Mucosa of rectum (tissue), 2 donors: ENCODE data around the gene MND1.
"Not testable (repeated sequence)": the region's sequence is repeated elsewhere in the genome, so short reads cannot be mapped to it uniquely, and the experiment has no call there.

ENCODE experiments used
- H3K27ac ChIP-seq, 2 donors: one replicate each; pipeline ENCODE4 v1.7.0; 2013; ENCODE audit warnings: inconsistent platforms in 2 of 2, low read depth in 2 of 2, low read length in 2 of 2
- H3K27me3 ChIP-seq, 2 donors: one replicate each; pipeline ENCODE4 v1.7.0; 2013; ENCODE audit warnings: low read length in 2 of 2; ENCODE audit not compliant: control insufficient read depth in 2 of 2, insufficient read depth in 2 of 2
- H3K36me3 ChIP-seq, 2 donors: one replicate each; pipeline ENCODE4 v1.7.0; 2013; ENCODE audit warnings: low read length in 2 of 2; ENCODE audit not compliant: control insufficient read depth in 2 of 2, insufficient read depth in 2 of 2
- H3K4me1 ChIP-seq, 2 donors: one replicate each; pipeline ENCODE4 v1.7.0; 2013; ENCODE audit warnings: low read length in 2 of 2, mild to moderate bottlenecking in 1 of 2; ENCODE audit not compliant: control insufficient read depth in 2 of 2, insufficient read depth in 2 of 2
- H3K4me3 ChIP-seq, 2 donors: one replicate each; pipeline ENCODE4 v1.7.0; 2013; ENCODE audit warnings: low read length in 2 of 2
- H3K9ac ChIP-seq, 2 donors: one replicate each; pipeline ENCODE4 v1.7.0; 2013; ENCODE audit warnings: low read length in 2 of 2, low read depth in 1 of 2, mild to moderate bottlenecking in 1 of 2
- H3K9me3 ChIP-seq, 2 donors: one replicate each; pipeline ENCODE4 v1.7.0; 2013; ENCODE audit warnings: low read length in 2 of 2; ENCODE audit not compliant: control insufficient read depth in 2 of 2
- donor health status: healthy.
- donor health status: Normal muscosa, but diverticular disease.

Gene MND1

DNA sequence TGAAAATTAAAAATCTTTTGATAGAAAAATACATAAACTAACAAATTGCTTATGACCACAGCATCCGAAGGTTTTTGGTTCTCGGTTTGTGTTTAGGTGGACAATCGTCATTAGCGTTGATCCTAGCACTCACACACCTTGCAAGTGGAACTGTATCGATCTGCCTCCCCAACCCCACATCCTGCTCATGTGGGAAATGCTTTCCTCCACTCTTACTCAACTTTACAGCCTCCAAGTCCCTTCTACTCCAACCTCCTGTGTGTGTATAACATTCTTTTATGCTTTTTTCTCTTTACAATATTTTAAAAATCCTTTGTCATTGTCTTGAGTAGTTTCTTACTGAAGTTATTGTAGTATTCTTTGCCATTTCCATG is 106.0 kb downstream of the MND1 start:
- Histone ChIP-seq H3K27me3 (no peaks in the 10 kb centered on the region), H3K4me3 (no peak overlapping the region), H3K9ac (no peak overlapping the region), H3K9me3 (no peaks in the 10 kb centered on the region), H3K36me3 (no peaks in the 10 kb centered on the region), H3K27ac (no peak overlapping the region), H3K4me1 (no peaks in the 10 kb centered on the region)

DNA sequence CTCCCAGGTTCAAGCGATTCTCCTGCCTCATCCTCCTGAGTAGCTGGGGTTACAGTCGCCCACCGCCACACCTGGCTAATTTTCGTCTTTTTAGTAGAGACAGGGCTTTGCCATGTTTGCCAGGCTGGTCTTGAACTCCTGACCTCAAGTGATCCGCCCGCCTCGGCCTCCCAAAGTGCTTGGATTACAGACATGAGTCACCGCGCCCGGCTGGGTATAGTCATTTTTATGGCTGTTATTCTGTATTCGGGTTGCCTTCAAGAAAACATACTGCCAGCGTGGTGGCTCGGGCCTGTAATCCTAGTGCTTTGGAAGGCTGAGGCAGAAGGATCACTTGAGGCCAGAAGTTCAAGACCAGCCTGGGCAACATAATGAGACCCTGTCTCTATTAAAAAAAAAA is 106.7 kb downstream of the MND1 start:
- not testable (repeated sequence) for H3K4me1 ChIP-seq, H3K4me3 ChIP-seq, H3K27ac ChIP-seq, H3K36me3 ChIP-seq, H3K9ac ChIP-seq, H3K9me3 ChIP-seq, H3K27me3 ChIP-seq

DNA sequence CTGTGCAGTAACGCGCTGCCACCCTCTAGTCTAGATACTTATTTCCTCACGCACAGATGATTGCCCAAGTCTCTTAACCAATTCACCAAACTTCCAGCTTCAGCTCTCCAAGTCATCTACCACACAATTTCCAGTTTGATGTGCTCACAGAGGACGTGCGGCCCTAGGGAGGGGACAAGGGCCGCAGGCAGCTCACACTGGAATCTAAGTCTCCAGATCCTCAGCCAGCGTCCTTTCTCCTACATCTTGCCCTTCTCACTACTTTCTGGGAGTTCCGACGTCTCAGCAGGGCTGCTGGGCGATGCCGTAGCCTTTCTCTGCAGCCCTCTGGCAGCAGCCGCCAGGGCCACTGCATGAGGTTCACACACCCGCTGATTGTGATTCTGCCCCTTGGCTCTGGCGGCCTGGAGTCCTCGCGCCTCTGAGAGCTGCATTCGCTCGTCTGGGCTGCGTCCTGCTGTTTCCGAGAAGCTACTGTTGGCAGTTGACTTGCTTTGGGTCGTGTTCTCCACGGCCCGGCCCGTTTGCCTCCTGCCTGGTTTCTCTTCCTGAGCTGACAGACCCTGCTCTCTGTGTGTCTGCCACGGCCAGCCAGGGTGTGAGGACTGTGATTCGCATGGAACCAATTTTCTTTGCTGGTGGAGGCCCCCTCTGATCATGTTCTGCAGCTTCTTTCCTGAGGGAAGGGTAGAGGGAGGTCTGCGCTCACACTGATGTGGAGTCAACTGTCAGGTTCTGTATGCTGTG is 107.6 kb downstream of the MND1 start:
- Histone ChIP-seq H3K9me3 (no peaks in the 10 kb centered on the region), H3K36me3 (no peaks in the 10 kb centered on the region), H3K4me1 (no peaks in the 10 kb centered on the region), H3K9ac (no peak overlapping the region), H3K4me3 (no peak overlapping the region), H3K27ac (no peak overlapping the region), H3K27me3 (no peaks in the 10 kb centered on the region)

DNA sequence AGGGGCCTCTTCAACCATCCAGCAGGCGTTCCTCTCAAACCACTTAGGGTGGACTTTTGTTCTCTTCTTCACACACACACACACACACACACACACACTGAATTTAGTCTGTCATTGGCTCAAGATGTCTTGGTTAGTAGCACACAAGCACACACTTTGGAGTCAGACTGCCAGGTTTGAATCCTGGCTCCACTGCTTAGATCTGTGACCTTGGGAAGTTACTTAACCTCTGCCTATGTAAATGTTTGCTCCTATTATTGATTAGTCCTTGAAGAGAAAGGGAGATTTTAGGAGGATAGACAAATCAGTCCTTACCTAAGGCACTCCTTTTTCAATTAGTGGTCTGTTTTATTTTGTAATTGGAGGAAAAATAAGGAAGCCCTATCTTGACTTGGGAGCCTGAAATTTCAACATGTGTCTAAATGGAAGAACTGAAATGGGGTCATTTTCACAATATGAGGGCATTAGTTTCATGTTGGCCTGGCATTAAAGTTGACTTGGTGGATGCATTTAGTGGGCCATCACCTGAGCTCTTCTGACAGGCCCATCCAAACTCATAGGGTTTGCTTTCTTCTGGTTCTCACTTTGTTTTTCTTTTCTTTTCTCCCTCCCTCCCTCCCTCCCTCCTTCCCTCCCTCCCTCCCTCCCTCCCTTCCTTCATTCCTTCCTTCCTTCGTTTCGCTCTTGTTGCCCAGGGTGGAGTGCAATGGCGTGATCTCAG is 108.3 kb downstream of the MND1 start:
- Histone ChIP-seq H3K4me1 (no peaks in the 10 kb centered on the region), H3K9me3 (no peaks in the 10 kb centered on the region), H3K27me3 (no peaks in the 10 kb centered on the region), H3K27ac (no peak overlapping the region), H3K36me3 (no peaks in the 10 kb centered on the region), H3K4me3 (no peak overlapping the region), H3K9ac (no peak overlapping the region)

DNA sequence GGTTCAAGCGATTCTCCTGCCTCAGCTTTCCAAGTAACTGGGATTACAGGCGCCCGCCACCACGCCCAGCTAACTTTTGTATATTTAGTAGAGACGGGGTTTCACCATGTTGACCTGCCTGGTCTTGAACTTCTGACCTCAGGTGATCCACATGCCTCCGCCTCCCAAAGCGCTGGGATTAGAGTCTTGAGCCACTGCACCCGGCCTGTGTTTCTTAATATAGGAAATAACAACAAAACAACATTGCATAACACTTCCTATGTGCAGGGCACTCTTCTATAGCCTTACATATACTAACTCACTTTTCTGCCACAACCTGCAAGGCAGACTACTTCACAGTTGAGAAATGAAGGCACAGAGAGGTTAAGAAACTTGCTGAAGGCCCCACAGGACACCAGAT is 108.9 kb downstream of the MND1 start:
- H3K9ac ChIP-seq, result no peak overlapping the region
- H3K4me1 ChIP-seq, result no peaks in the 10 kb centered on the region
- H3K36me3 ChIP-seq, result no peaks in the 10 kb centered on the region
- H3K27me3 ChIP-seq, result no peaks in the 10 kb centered on the region
- no peaks in the 10 kb centered on the region for H3K9me3 ChIP-seq
- H3K27ac ChIP-seq, result no peak overlapping the region
- H3K4me3 ChIP-seq, result no peak overlapping the region

DNA sequence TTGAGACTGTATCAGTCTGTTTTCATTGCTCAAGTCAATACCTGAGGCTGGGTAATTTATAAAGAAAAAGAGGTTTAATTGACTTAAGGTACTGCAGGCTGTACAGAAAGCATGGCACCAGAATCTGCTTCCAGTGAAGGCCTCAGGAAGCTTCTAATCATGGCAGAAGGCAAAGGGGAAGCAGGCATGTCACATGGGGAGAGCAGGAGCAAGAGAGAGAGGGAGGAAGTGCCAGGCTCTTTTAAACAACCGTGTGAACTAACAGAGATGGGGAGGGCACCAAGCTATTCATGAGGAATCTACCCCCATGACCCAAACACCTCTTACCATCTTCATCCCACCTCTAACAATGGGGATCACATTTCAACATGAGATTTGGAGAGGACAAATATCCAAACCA is 114.5 kb downstream of the MND1 start:
- H3K36me3 ChIP-seq, result no peaks in the 10 kb centered on the region
- H3K27me3 ChIP-seq, result no peaks in the 10 kb centered on the region
- H3K9ac ChIP-seq, result no peak overlapping the region
- H3K9me3 ChIP-seq, result no peaks in the 10 kb centered on the region
- no peak overlapping the region for H3K27ac ChIP-seq
- no peak overlapping the region for H3K4me3 ChIP-seq
- no peaks in the 10 kb centered on the region for H3K4me1 ChIP-seq

DNA sequence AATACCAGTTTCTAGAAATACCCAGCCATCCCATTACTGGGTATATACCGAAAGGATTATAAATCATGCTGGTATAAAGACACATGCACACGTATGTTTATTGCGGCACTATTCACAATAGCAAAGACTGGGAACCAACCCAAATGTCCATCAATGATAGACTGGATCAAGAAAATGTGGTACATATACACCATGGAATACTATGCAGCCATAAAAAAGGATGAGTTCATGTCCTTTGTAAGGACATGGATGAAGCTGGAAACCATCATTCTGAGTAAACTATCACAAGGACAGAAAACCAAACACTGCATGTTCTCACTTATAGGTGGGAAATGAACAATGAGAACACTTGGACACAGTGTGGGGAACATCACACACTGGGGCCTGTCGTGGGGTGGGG is 117.1 kb downstream of the MND1 start:
- H3K9me3 ChIP-seq, H3K27me3 ChIP-seq, H3K27ac ChIP-seq, H3K36me3 ChIP-seq, H3K9ac ChIP-seq, H3K4me3 ChIP-seq: not testable (repeated sequence)
- peaks cover 10 to 13% of the 10 kb centered on the region in 2 donors for H3K4me1 ChIP-seq

DNA sequence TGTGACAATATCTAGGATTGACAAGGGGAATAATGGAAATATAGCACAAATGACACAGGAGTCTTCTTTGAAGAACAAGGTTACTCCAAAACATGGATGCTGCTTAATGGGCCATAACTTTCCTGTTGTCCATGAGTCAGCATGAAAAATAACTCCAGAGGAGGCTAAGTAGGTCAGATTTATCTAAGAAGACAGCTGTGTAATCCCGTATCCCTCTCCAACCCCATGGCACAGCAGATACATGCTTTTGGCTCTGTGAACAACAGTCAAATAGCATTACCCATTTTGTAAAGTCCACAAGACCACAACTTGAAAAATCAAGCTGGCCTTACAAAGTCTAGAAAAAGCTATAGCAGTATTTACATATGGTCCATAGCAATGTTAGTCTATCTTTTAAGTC is 119.6 kb downstream of the MND1 start:
- no peaks in the 10 kb centered on the region for H3K9me3 ChIP-seq
- H3K36me3 ChIP-seq, result no peaks in the 10 kb centered on the region
- no peak overlapping the region for H3K4me3 ChIP-seq
- H3K4me1 ChIP-seq, result peaks cover 21 to 23% of the 10 kb centered on the region in 2 donors
- H3K9ac ChIP-seq, result no peak overlapping the region
- H3K27ac ChIP-seq, result no peak overlapping the region
- H3K27me3 ChIP-seq, result no peaks in the 10 kb centered on the region
